ENCODE results near the gene PCBP3.

GRCh38 chr21:45983981-45984551, 340.5 kb downstream of the PCBP3 start:
- no peak for TF ChIP-seq CTCF (IDR thresholded peaks at IDR 0.05)
- no peak for TF ChIP-seq POLR2A (IDR thresholded peaks at IDR 0.05)
- TF ChIP-seq POLR2AphosphoS5 (IDR thresholded peaks at IDR 0.05) = no peak
